Right lobe of liver (tissue), 6 donors: ENCODE measurements around the gene NCAPH2. TPM values are rescaled to one million over a fixed set of nuclear protein-coding genes. Genes with fewer than 3 reads are reported as not detected.

Source experiments
- ATAC-seq, 4 donors: fragments of 200-7000 bp; cut with Tn5 transposase; one replicate each; pipeline ENCODE4 v1.9.1; 2020; ENCODE audit warnings: mild to moderate bottlenecking in 4 of 4, moderate library complexity in 4 of 4
- DNase-seq, 3 donors: peaks; one replicate each; pipeline ENCODE4 v3.0.0-alpha.2; 2020
- H3K27ac ChIP-seq, 3 donors: fragments of 200-600 bp; one replicate each; pipeline ENCODE4 v1.8.0; 2022
- H3K27me3 ChIP-seq, 2 donors: fragments of 200-600 bp; one replicate each; pipeline ENCODE4 v1.8.0; 2022
- H3K36me3 ChIP-seq, 4 donors: fragments of 200-600 bp; sonication (generic) in 1 of 4; one replicate each; pipeline versions ENCODE4 v1.5.1 to v1.8.0; 2017 to 2022; ENCODE audit warnings: control low read depth in 1 of 4
- H3K4me1 ChIP-seq, 4 donors: fragments of 200-600 bp; sonication (generic) in 1 of 4; one replicate each; pipeline versions ENCODE4 v1.5.1 to v1.8.0; 2017 to 2022; ENCODE audit warnings: control low read depth in 1 of 4
- H3K4me3 ChIP-seq, 3 donors: fragments of 200-600 bp; one replicate each; pipeline ENCODE4 v1.8.0; 2022
- H3K9me3 ChIP-seq, 4 donors: fragments of 200-600 bp; sonication (generic) in 1 of 4; one replicate each; pipeline versions ENCODE4 v1.5.1 to v1.8.0; 2017 to 2022; ENCODE audit warnings: control low read depth in 1 of 4
- CTCF ChIP-seq, 4 donors: fragments of 200-600 bp in 3 of 4; fragments of 450-650 bp in 1 of 4; IDR thresholded peaks; one replicate each; pipeline versions ENCODE4 v1.5.1 to v1.8.0; 2016 to 2022; ENCODE audit warnings: antibody characterized with exemption in 4 of 4, mild to moderate bottlenecking in 2 of 4
- POLR2A ChIP-seq: fragments of 450-650 bp; IDR thresholded peaks from one replicate; pipeline ENCODE4 v1.6.1; 2017; ENCODE audit warnings: antibody characterized with exemption, mild to moderate bottlenecking
- WGBS: methylation state at CpG from one replicate; pipeline ENCODE4 v1.1.6; 2018; ENCODE audit warnings: low coverage, low lambda C conversion rate; ENCODE audit not compliant: insufficient coverage; ENCODE audit errors: missing lambda C conversion rate; 5-methylcytosine and 5-hydroxymethylcytosine counted together
- intact Hi-C, 2 donors: fragments of 100-400 bp; cut with DNase I; formaldehyde crosslinking; loops; one replicate each; pipeline versions ENCODE4 v1.11.2 to v1.14.1; 2022
- total RNA-seq, 6 experiments: library from RNA; depleted of rRNA in 2 of 6; stranded (reverse); fragments of >200 nt in 2 of 6; fragmentation: NEBNext Ultra II Directional in 3 of 6; extraction: Animal tissue kit (Norgen Biotek cat#: 25700) in 3 of 6; gene quantifications; one replicate each; pipeline versions ENCODE4 v1.1.0 to v1.2.4, GENCODE V29; 2016 to 2023
- donor health status: DM: no; HTN: yes; CAD: no.
- donor health status: DM: no; HTN: no; CAD: no.
- donor health status: DM: no; HTN: no; CAD: no.
- donor health status: DM: no; HTN: yes; CAD: no.
- donor health status: DM: no; HTN: yes; CAD: no.

Gene NCAPH2
- total RNA-seq, 6 experiments from 2014 or later = 11.4 to 17.3 (median 13.9) TPM

- no peak overlapping the region for H3K27ac ChIP-seq
- H3K4me1 ChIP-seq = peaks cover 0 to 17% (median 4%) of the 10 kb centered on the region in 4 donors
- DNase-seq = no peak
- 63% methylated on average over 6 of the region's 6 CpGs for WGBS
- TF ChIP-seq CTCF (IDR thresholded peaks at IDR 0.05) (peak in 1 of 4 donors; percentile 26), POLR2A (no peak)
- H3K27me3 ChIP-seq = no peaks in the 10 kb centered on the region
- no peak overlapping the region for H3K4me3 ChIP-seq
- H3K36me3 ChIP-seq = no peaks in the 10 kb centered on the region
- intact Hi-C loops = no loop called here
- no peak for ATAC-seq
- no peaks in the 10 kb centered on the region for H3K9me3 ChIP-seq
These were observed 34.9 kb upstream of the NCAPH2 start for GRCh38 chr22:50473088-50473487.

- H3K4me3 ChIP-seq = peak overlapping the region; percentile 74 to 76 (median 75)
- ATAC-seq = peak; percentile 14 to 46 (median 34)
- no peaks in the 10 kb centered on the region for H3K27me3 ChIP-seq
- peak overlapping the region in 1 of 3 donors; percentile 47 for H3K27ac ChIP-seq
- H3K36me3 ChIP-seq = no peaks in the 10 kb centered on the region
- 0% methylated on average over 20 of the region's 62 CpGs for WGBS
- H3K4me1 ChIP-seq = peaks cover 0 to 17% (median 4%) of the 10 kb centered on the region in 4 donors
- intact Hi-C loops = no loop called here
- TF ChIP-seq CTCF (IDR thresholded peaks at IDR 0.05) (no peak), POLR2A (no peak)
- H3K9me3 ChIP-seq = no peaks in the 10 kb centered on the region
- no peak for DNase-seq
These were observed 34.0 kb upstream of the NCAPH2 start for GRCh38 chr22:50473855-50474671.

- WGBS = 0% methylated on average over 19 of the region's 97 CpGs
- intact Hi-C loops = no loop called here
- Histone ChIP-seq H3K27ac (peak within 1 kb of the TSS in 2 of 3 donors; percentile 44 to 72), H3K27me3 (no peaks in the 10 kb centered on the region), H3K9me3 (no peaks in the 10 kb centered on the region), H3K36me3 (no peaks in the 10 kb centered on the region), H3K4me1 (peaks cover 0 to 17% (median 4%) of the 10 kb centered on the region in 4 donors), H3K4me3 (peak within 1 kb of the TSS; percentile 74 to 76 (median 75))
- peak; percentile 95 to 96 (median 96) for DNase-seq
- peak; percentile 96 to 99 (median 98) for ATAC-seq
- TF ChIP-seq CTCF (IDR thresholded peaks at IDR 0.05) (no peak), POLR2A (peak; percentile 77)
These were observed 33.0 kb upstream of the NCAPH2 start, which contains the start of gene SBF1 for GRCh38 chr22:50474710-50475651. SBF1 (minus strand) TSS chr22:50475035; CDS start chr22:50474840, 195 bp downstream.

- intact Hi-C loops = no loop called here
- Histone ChIP-seq H3K36me3 (no peaks in the 10 kb centered on the region), H3K27me3 (no peaks in the 10 kb centered on the region), H3K4me1 (peaks cover 0 to 17% (median 4%) of the 10 kb centered on the region in 4 donors), H3K4me3 (peak overlapping the region in 1 of 3 donors; percentile 75), H3K9me3 (no peaks in the 10 kb centered on the region), H3K27ac (no peak overlapping the region)
- WGBS = 84% methylated on average over 6 of the region's 6 CpGs
- ATAC-seq (no peak), DNase-seq (no peak)
- no peak for TF ChIP-seq POLR2A
- TF ChIP-seq CTCF (IDR thresholded peaks at IDR 0.05) = no peak
These were observed 32.4 kb upstream of the NCAPH2 start for GRCh38 chr22:50475652-50476002.
